Caki2 (cell line): ENCODE data around the gene EEF1A2. TPM values are rescaled to one million over a fixed set of nuclear protein-coding genes. Genes with fewer than 3 reads are reported as not detected.

Source experiments
- total RNA-seq: library from RNA; depleted of rRNA; stranded (reverse); fragments of >200 nt; shearing (Covaris generic); gene quantifications from 2 replicates; pipeline ENCODE4 v1.2.3, GENCODE V29; 2014; ENCODE audit warnings: low replicate concordance; rRNA removed

Gene EEF1A2
- total RNA-seq, 1 experiment from 2014 or later = 281 TPM

Other genes with a start within 250 kb of the EEF1A2 start
- 2.9 and 5.0 TPM in 2 replicates for gene NKAIN4, start 244.6 kb downstream of the EEF1A2 start, total RNA-seq
- 139 and 172 TPM in 2 replicates for gene ARFGAP1, start 226.3 kb downstream of the EEF1A2 start, total RNA-seq
- gene COL20A1, start 205.9 kb downstream of the EEF1A2 start, total RNA-seq = 0.14 and 0.87 TPM in 2 replicates
- gene CHRNA4, start 137.7 kb downstream of the EEF1A2 start, total RNA-seq = not detected in 2 replicates
- 10.0 TPM in 1 of 2 replicates, not detected in the other for gene KCNQ2, start 26.4 kb downstream of the EEF1A2 start, total RNA-seq
- 35.9 and 103 TPM in 2 replicates for gene PPDPF, start 21.7 kb upstream of the EEF1A2 start, total RNA-seq
- 3.2 and 4.4 TPM in 2 replicates for gene PTK6, start 38.3 kb upstream of the EEF1A2 start, total RNA-seq
- gene SRMS, start 48.7 kb upstream of the EEF1A2 start, total RNA-seq = not detected in 2 replicates
- gene FNDC11, start 55.1 kb upstream of the EEF1A2 start, total RNA-seq = 1.1 and 8.2 TPM in 2 replicates
- 26.3 and 30.3 TPM in 2 replicates for gene HELZ2, start 75.2 kb upstream of the EEF1A2 start, total RNA-seq
- 9.6 and 18.1 TPM in 2 replicates for gene GMEB2, start 128.0 kb upstream of the EEF1A2 start, total RNA-seq
- 70.6 and 73.0 TPM in 2 replicates for gene STMN3, start 154.3 kb upstream of the EEF1A2 start, total RNA-seq
- gene RTEL1, start 159.2 kb upstream of the EEF1A2 start, total RNA-seq = 12.5 and 13.6 TPM in 2 replicates
- gene TNFRSF6B, start 197.6 kb upstream of the EEF1A2 start, total RNA-seq = 1.5 TPM in 1 of 2 replicates, not detected in the other
- gene ARFRP1, start 208.9 kb upstream of the EEF1A2 start, total RNA-seq = 57.0 and 69.7 TPM in 2 replicates
- 44.3 and 49.9 TPM in 2 replicates for gene ZGPAT, start 209.0 kb upstream of the EEF1A2 start, total RNA-seq
- gene LIME1, start 237.6 kb upstream of the EEF1A2 start, total RNA-seq = 6.0 and 17.5 TPM in 2 replicates
- 166 and 300 TPM in 2 replicates for gene SLC2A4RG, start 240.7 kb upstream of the EEF1A2 start, total RNA-seq